ENCODE measurements around the gene U2AF2.

GRCh38 chr19:55650126-55650557 is 4.7 kb upstream of the U2AF2 start:
- no peak for TF ChIP-seq EZH2phosphoT487 (IDR thresholded peaks at IDR 0.05; ENCODE audit: low read depth)
- TF ChIP-seq CTCF (IDR thresholded peaks at IDR 0.05; ENCODE audit: low read depth, low read length), result no peak

Measured in OCI-LY3 (cell line).